ENCODE results near the gene ATXN1.

Gene ATXN1

GRCh38 chr6:16331384-16332174 is 429.7 kb downstream of the ATXN1 start:
- DNase-seq (ENCODE audit: low spot score): peak; percentile 61

- no peak for DNase-seq (ENCODE audit: low spot score)
These were observed 432.0 kb downstream of the ATXN1 start for GRCh38 chr6:16329233-16329632.

- no peak for DNase-seq (ENCODE audit: low spot score)
These were observed 433.4 kb downstream of the ATXN1 start for GRCh38 chr6:16327777-16328325.

GRCh38 chr6:16326971-16327776 is 434.1 kb downstream of the ATXN1 start:
- no peak for DNase-seq (ENCODE audit: low spot score)

- no peak for DNase-seq (ENCODE audit: low spot score)
These were observed 434.7 kb downstream of the ATXN1 start for GRCh38 chr6:16326531-16326930.

- no peak for DNase-seq (ENCODE audit: low spot score)
These were observed 436.5 kb downstream of the ATXN1 start for GRCh38 chr6:16324606-16325225.

GRCh38 chr6:16324184-16324583 is 437.1 kb downstream of the ATXN1 start:
- no peak for DNase-seq (ENCODE audit: low spot score)

- DNase-seq (ENCODE audit: low spot score): no peak
These were observed 438.5 kb downstream of the ATXN1 start for GRCh38 chr6:16322666-16323312.

GRCh38 chr6:16321826-16322225 is 439.4 kb downstream of the ATXN1 start:
- no peak for DNase-seq (ENCODE audit: low spot score)

GRCh38 chr6:16321341-16321710 is 439.9 kb downstream of the ATXN1 start:
- no peak for DNase-seq (ENCODE audit: low spot score)

GRCh38 chr6:16320533-16321340 is 440.5 kb downstream of the ATXN1 start:
- DNase-seq (ENCODE audit: low spot score): no peak

- DNase-seq (ENCODE audit: low spot score): no peak
These were observed 441.3 kb downstream of the ATXN1 start for GRCh38 chr6:16319813-16320532.

- DNase-seq (ENCODE audit: low spot score): no peak
These were observed 442.1 kb downstream of the ATXN1 start for GRCh38 chr6:16318953-16319720.

GRCh38 chr6:16318538-16318937 is 442.7 kb downstream of the ATXN1 start:
- no peak for DNase-seq (ENCODE audit: low spot score)

- no peak for DNase-seq (ENCODE audit: low spot score)
These were observed 444.5 kb downstream of the ATXN1 start for GRCh38 chr6:16316741-16317251.

GRCh38 chr6:16314296-16314695 is 447.0 kb downstream of the ATXN1 start:
- DNase-seq (ENCODE audit: low spot score): no peak

GRCh38 chr6:16313732-16314131 is 447.5 kb downstream of the ATXN1 start:
- no peak for DNase-seq (ENCODE audit: low spot score)

- no peak for DNase-seq (ENCODE audit: low spot score)
These were observed 449.5 kb downstream of the ATXN1 start for GRCh38 chr6:16311763-16312162.

- DNase-seq (ENCODE audit: low spot score): no peak
These were observed 454.9 kb downstream of the ATXN1 start for GRCh38 chr6:16306334-16306733.

GRCh38 chr6:16305788-16306187 is 455.5 kb downstream of the ATXN1 start:
- DNase-seq (ENCODE audit: low spot score): no peak

All from ecto neural progenitor cell (in vitro differentiated cells).